GM10248 (cell line): ENCODE data around the gene NFAM1.

Experiments
- CTCF ChIA-PET: fragments of 300-600 bp; sonication (Branson Sonifier 250); formaldehyde crosslinking; extraction: SDS; loops from one replicate; lab custom pipeline; 2021; ENCODE audit warnings: antibody characterized with exemption; lab: Yijun Ruan, JAX
- POLR2A ChIA-PET: fragments of 350-650 bp; sonication (Branson Sonifier 250); formaldehyde crosslinking; extraction: SDS; loops from one replicate; lab custom pipeline; 2020; ENCODE audit warnings: antibody characterized with exemption; lab: Yijun Ruan, JAX
- DNase-seq: peaks from one replicate; pipeline ENCODE4 v3.0.0; 2012; ENCODE audit errors: extremely low spot score
- TF ChIP-seq, protein P1 (sequence below): IDR thresholded peaks from 2 replicates; pipeline ENCODE4 v1.5.1; 2012; ENCODE audit warnings: mild to moderate bottlenecking, low read depth; ENCODE audit errors: extremely low read depth, missing control alignments, control extremely low read depth

NFAM1 gene

DNA sequence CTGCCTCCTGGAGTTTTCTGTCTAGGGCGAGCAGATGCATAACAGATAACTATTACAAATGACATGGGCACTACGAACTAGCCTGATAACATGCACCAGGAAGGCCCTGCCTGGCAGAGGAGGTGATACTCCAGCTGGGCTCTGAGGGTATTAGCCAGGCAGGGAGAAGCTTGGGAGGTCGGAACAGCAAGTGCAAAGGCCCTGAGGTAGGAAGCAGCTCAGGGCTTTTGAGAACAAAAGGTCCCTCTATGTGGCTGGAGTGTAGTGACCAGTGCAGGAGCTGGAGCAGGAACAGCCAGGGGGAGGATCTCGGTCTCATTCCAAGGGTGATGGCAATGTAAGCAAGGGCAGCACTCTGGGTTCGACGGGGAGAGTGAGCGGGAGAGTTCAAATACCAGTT lies 100.1 kb downstream of the NFAM1 start:
- CTCF ChIA-PET, result no interaction called here

DNA sequence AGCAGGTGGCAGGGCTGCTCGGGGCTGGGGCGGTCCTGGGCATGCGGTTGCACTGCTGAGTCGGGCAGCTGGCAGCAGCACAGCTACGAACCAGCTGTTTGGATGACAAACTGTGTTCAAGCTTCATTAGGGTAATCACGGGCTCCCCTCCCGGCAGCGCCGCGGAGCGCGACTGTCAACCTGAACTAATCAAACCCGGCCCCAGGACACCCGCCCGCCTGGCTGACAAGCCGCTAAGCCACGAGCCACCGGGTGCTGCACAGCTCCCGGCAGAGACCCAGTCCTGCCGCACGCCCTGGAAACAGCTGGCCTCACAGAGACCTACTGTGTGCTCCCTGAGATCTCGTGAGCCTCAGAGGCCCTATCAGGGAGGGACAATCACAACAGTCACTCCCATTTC lies 101.2 kb downstream of the NFAM1 start:
- ChIA-PET POLR2A (no interaction called here), CTCF (no interaction called here)
- no peak for DNase-seq
- TF ChIP-seq, protein P1, sequence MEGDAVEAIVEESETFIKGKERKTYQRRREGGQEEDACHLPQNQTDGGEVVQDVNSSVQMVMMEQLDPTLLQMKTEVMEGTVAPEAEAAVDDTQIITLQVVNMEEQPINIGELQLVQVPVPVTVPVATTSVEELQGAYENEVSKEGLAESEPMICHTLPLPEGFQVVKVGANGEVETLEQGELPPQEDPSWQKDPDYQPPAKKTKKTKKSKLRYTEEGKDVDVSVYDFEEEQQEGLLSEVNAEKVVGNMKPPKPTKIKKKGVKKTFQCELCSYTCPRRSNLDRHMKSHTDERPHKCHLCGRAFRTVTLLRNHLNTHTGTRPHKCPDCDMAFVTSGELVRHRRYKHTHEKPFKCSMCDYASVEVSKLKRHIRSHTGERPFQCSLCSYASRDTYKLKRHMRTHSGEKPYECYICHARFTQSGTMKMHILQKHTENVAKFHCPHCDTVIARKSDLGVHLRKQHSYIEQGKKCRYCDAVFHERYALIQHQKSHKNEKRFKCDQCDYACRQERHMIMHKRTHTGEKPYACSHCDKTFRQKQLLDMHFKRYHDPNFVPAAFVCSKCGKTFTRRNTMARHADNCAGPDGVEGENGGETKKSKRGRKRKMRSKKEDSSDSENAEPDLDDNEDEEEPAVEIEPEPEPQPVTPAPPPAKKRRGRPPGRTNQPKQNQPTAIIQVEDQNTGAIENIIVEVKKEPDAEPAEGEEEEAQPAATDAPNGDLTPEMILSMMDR, result no peak

More for the DNA sequence above, 100.1 kb downstream of the NFAM1 start:
- POLR2A ChIA-PET, result no interaction called here
- no peak for DNase-seq
- TF ChIP-seq, protein P1, result no peak
